HG03139 (cell line): ENCODE measurements around the gene FARSA.
"Not testable (repeated sequence)": the region's sequence is repeated elsewhere in the genome, so short reads cannot be mapped to it uniquely, and the experiment has no call there.

ENCODE experiments used
- ATAC-seq: cut with Tn5 transposase; IDR thresholded peaks from one replicate; pipeline ENCODE4 v1.9.1; 2021; ENCODE audit not compliant: unreplicated experiment

The FARSA gene

GRCh38 chr19:12933287-12934072, at the start of gene FARSA:
FARSA (minus strand) TSS chr19:12933711; CDS start chr19:12933696, 15 bp downstream.
- ATAC-seq = no peak

GRCh38 chr19:12983091-12983490, 49.6 kb upstream of the FARSA start:
- ATAC-seq = no peak

GRCh38 chr19:12982648-12983047, 49.1 kb upstream of the FARSA start:
- no peak for ATAC-seq

- ATAC-seq = no peak
Measured at GRCh38 chr19:12979974-12980373, 46.5 kb upstream of the FARSA start.

- ATAC-seq = not testable (repeated sequence)
Measured at GRCh38 chr19:12976109-12976508, 42.6 kb upstream of the FARSA start.

- no peak for ATAC-seq
Measured at GRCh38 chr19:12975221-12975741, 41.8 kb upstream of the FARSA start.

- ATAC-seq = no peak
Measured at GRCh38 chr19:12974301-12975220, 41.0 kb upstream of the FARSA start.

GRCh38 chr19:12973236-12973635, 39.7 kb upstream of the FARSA start:
- ATAC-seq = no peak

GRCh38 chr19:12970070-12970820, 36.7 kb upstream of the FARSA start:
- ATAC-seq = no peak

- ATAC-seq = no peak
Measured at GRCh38 chr19:12969292-12969988, 35.9 kb upstream of the FARSA start, which contains the start of gene DAND5. DAND5 (plus strand) TSS chr19:12969576; CDS start chr19:12969661, 85 bp downstream.

- no peak for ATAC-seq
Measured at GRCh38 chr19:12967907-12968306, 34.4 kb upstream of the FARSA start.

GRCh38 chr19:12965812-12966135, 32.3 kb upstream of the FARSA start:
- ATAC-seq = no peak

- no peak for ATAC-seq
Measured at GRCh38 chr19:12965017-12965811, 31.7 kb upstream of the FARSA start.

- no peak for ATAC-seq
Measured at GRCh38 chr19:12959481-12959880, 26.0 kb upstream of the FARSA start.

GRCh38 chr19:12957389-12957952, 24.0 kb upstream of the FARSA start:
- ATAC-seq = not testable (repeated sequence)

GRCh38 chr19:12956446-12957388, 23.2 kb upstream of the FARSA start, which contains the start of gene GADD45GIP1:
GADD45GIP1 (minus strand) TSS chr19:12957223; CDS start chr19:12957212, 11 bp downstream.
- ATAC-seq = peak; percentile 75

GRCh38 chr19:12955996-12956395, 22.5 kb upstream of the FARSA start:
- ATAC-seq = no peak

- ATAC-seq = not testable (repeated sequence)
Measured at GRCh38 chr19:12955575-12955974, 22.1 kb upstream of the FARSA start.
